Naive thymus-derived CD8-positive, alpha-beta T cell (primary cell): ENCODE results near the gene CCDC112. TPM values are rescaled to one million over a fixed set of nuclear protein-coding genes. Genes with fewer than 3 reads are reported as not detected.
A peak's percentile ranks its signal among the peaks of the same experiment; 100 is the strongest.

Experiments
- ATAC-seq, 2 donors: fragments of 150-1000 bp; cut with Tn5 transposase in 1 of 2; sonication (Bioruptor Pico), chemical (Tn5 transposase) in 1 of 2; 1 replicate in 1 of 2; 2 replicates in 1 of 2; pipeline ENCODE4 v1.10.0; 2021; ENCODE audit warnings: mild to moderate bottlenecking in 2 of 2, moderate library complexity in 2 of 2
- POLR2A ChIA-PET: fragments of 350-600 bp; sonication (Branson Sonifier 250); formaldehyde crosslinking; loops from one replicate; lab custom pipeline; 2021; ENCODE audit warnings: antibody characterized with exemption; lab: Charles Lee
- DNase-seq, 10 donors: peaks; one replicate each; pipeline versions ENCODE4 v3.0.0 to v3.0.0-alpha.2; 2020 to 2022
- H3K27ac Mint-ChIP-seq, 10 donors: one replicate each; pipeline ENCODE4 v1.8.0; 2020 to 2022; ENCODE audit warnings: mild to moderate bottlenecking in 10 of 10, mixed read lengths in 10 of 10, moderate library complexity in 4 of 10, inconsistent platforms in 1 of 10
- H3K27me3 Mint-ChIP-seq, 5 donors: one replicate each; pipeline ENCODE4 v1.8.0; 2021 to 2022; ENCODE audit warnings: mixed read lengths in 5 of 5
- H3K36me3 Mint-ChIP-seq, 3 donors: one replicate each; pipeline ENCODE4 v1.8.0; 2020 to 2022; ENCODE audit warnings: mixed read lengths in 3 of 3, mild to moderate bottlenecking in 2 of 3, inconsistent platforms in 1 of 3
- H3K4me1 Mint-ChIP-seq, 4 donors: one replicate each; pipeline ENCODE4 v1.8.0; 2021 to 2022; ENCODE audit warnings: mixed read lengths in 4 of 4
- H3K4me3 Mint-ChIP-seq, 10 donors: one replicate each; pipeline ENCODE4 v1.8.0; 2020 to 2022; ENCODE audit warnings: mild to moderate bottlenecking in 10 of 10, mixed read lengths in 10 of 10, moderate library complexity in 6 of 10, inconsistent platforms in 1 of 10
- H3K9me3 Mint-ChIP-seq, 9 donors: one replicate each; pipeline ENCODE4 v1.8.0; 2020 to 2022; ENCODE audit warnings: mixed read lengths in 9 of 9, mild to moderate bottlenecking in 3 of 9, inconsistent platforms in 1 of 9, moderate library complexity in 1 of 9
- polyA plus RNA-seq, 3 donors: library from polyadenylated mRNA; unstranded; fragments of 300-500 nt; fragmentation: Illumina TruSeq; gene quantifications; one replicate each; pipeline ENCODE4 v1.2.3, GENCODE V29; 2021
- total RNA-seq, 8 experiments: library from RNA in 2 of 8; stranded (reverse) in 2 of 8; gene quantifications; one replicate each; pipeline ENCODE4 v1.2.3 and lab custom pipeline; 2021 to 2026

The CCDC112 gene
- total and polyA plus RNA-seq, 5 experiments from 2014 or later: 2.8 to 7.5 (median 4.5) TPM

GRCh38 chr5:115313052-115313451 is 16.6 kb upstream of the CCDC112 start:
- POLR2A ChIA-PET: no interaction called here
- Mint-ChIP-seq H3K27ac (no peak overlapping the region), H3K9me3 (no peaks in the 10 kb centered on the region), H3K36me3 (no peaks in the 10 kb centered on the region), H3K27me3 (peaks cover 7 to 46% (median 17%) of the 10 kb centered on the region in 5 donors), H3K4me3 (no peak overlapping the region), H3K4me1 (no peaks in the 10 kb centered on the region)
- ATAC-seq: peak in 1 of 2 donors; percentile 20
- no peak for DNase-seq

- ATAC-seq: peak; percentile 33 to 55
- Mint-ChIP-seq H3K27me3 (peaks cover 16 to 36% (median 19%) of the 10 kb centered on the region in 5 donors), H3K27ac (no peak overlapping the region), H3K4me3 (no peak overlapping the region), H3K4me1 (no peaks in the 10 kb centered on the region), H3K9me3 (no peaks in the 10 kb centered on the region), H3K36me3 (no peaks in the 10 kb centered on the region)
- DNase-seq: peak in 3 of 10 donors; percentile 52 to 59 (median 56)
- POLR2A ChIA-PET: no interaction called here
These were observed 13.4 kb upstream of the CCDC112 start for GRCh38 chr5:115309751-115310370.

DNA sequence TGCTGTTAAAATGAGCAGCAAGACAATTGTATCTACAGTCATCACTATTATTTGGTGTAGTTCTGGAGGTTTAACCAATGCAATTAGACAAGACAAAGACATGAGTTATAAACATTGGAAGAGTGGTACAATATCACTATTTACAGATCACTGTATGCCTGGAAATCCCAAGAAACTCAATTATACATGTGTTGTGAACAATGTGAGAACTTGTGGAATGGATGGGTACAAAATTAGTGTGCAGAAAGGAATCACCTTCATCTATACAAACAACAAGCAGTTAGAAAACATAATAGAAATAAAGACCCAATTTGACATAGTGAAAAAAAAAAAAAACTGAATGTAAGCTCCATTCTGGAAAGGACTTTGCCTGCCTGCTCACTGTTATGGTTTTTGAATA is 12.4 kb upstream of the CCDC112 start:
- Mint-ChIP-seq H3K4me1 (no peaks in the 10 kb centered on the region), H3K4me3 (no peak overlapping the region), H3K36me3 (no peaks in the 10 kb centered on the region), H3K9me3 (no peaks in the 10 kb centered on the region), H3K27me3 (peaks cover 16 to 41% (median 22%) of the 10 kb centered on the region in 5 donors), H3K27ac (no peak overlapping the region)
- no peak for DNase-seq
- POLR2A ChIA-PET: no interaction called here
- ATAC-seq: no peak

DNA sequence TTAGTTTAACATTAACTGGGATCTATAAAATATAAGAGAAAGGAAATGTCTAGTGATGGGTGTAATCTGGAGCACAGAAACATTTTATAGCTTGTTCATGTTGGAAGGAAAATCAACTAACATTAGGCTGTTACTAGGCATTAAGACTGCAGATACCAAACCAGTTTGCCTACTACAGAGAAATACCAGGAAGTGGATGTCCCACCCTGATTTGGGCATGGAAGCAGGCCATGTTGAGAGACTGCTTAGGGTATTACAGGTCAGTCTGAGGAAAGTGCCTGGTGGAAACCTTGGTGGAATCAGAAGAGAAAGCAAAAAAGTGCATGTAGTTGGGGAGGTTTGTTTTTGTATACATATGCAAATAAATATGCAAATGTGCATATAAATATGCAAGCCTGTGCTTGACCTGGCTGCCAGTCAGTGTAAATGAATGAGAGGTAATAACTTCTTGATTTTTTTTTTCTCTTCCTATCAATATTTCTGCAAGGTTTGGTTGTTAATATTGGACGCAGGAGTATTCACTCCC is 9.6 kb upstream of the CCDC112 start:
- Mint-ChIP-seq H3K4me1 (no peaks in the 10 kb centered on the region), H3K27ac (no peak overlapping the region), H3K27me3 (peaks cover 13 to 43% (median 29%) of the 10 kb centered on the region in 5 donors), H3K36me3 (no peaks in the 10 kb centered on the region), H3K9me3 (no peaks in the 10 kb centered on the region), H3K4me3 (no peak overlapping the region)
- ATAC-seq: no peak
- DNase-seq: no peak
- POLR2A ChIA-PET: no interaction called here

- Mint-ChIP-seq H3K9me3 (no peaks in the 10 kb centered on the region), H3K27ac (no peak overlapping the region), H3K36me3 (no peaks in the 10 kb centered on the region), H3K27me3 (peaks cover 12 to 38% (median 26%) of the 10 kb centered on the region in 5 donors), H3K4me1 (no peaks in the 10 kb centered on the region), H3K4me3 (no peak overlapping the region)
- POLR2A ChIA-PET: no interaction called here
- ATAC-seq: no peak
- no peak for DNase-seq
These were observed 8.0 kb upstream of the CCDC112 start for GRCh38 chr5:115304496-115304895.

DNA sequence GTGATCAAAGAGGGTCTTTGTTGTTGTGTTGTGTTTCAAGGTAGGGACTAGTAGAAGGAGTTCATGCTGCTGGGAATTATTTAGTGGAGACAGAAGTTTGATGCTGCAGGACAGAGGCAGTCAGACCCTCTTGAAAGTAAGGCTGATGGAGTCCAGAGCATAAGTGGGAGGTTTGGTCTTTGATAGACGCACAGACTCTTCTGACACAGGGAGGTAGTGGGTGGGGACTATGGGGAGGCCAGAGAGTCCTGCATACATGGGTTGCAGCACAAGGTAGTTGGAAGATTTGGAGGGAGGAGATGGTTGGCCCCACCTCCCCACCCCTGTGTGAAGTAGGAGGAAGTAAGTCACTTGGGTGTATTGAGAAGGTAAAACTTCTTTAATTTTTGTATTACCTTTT is 2.4 kb upstream of the CCDC112 start:
- Mint-ChIP-seq H3K4me1 (peaks cover 3 to 27% (median 12%) of the 10 kb centered on the region in 4 donors), H3K27ac (peak overlapping the region in 1 of 10 donors; percentile 2), H3K27me3 (peaks cover 2 to 17% (median 6%) of the 10 kb centered on the region in 5 donors), H3K9me3 (no peaks in the 10 kb centered on the region), H3K4me3 (peak overlapping the region in 1 of 10 donors; percentile 15), H3K36me3 (no peaks in the 10 kb centered on the region)
- POLR2A ChIA-PET: no interaction called here
- ATAC-seq (no peak), DNase-seq (no peak)

DNA sequence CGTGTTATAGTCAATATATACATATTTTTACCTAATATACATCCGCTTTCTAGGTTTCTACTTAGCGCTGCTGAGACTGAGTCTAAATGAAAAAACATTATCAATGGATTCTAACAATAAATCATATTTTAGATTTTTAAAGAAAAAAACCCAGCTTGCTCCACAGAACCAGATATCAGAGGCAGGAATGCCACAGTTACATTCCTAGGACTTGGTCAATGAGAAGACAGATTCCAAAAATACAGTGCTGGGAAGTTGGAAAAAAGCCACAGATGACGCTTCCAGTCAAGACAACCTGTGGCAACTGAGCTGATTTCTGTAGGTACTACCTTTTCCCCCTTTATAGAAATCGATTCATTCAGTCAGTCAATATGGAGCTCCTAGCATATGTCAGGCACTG is 577 bp upstream of the CCDC112 start:
- H3K4me3 Mint-ChIP-seq: peak overlapping the region in 9 of 10 donors; percentile 28 to 95 (median 51)
- peaks cover 0 to 9% (median 0%) of the 10 kb centered on the region in 5 donors for H3K27me3 Mint-ChIP-seq
- POLR2A ChIA-PET: interaction anchor here (1.2 to 1.6 kb wide), 2 partner anchors 544 to 788 kb away, joined by 4 to 5 read pairs; partner anchors contain the start of genes AP3S1, ATG12 and COMMD10

GRCh38 chr5:115295777-115296123 is 704 bp downstream of the CCDC112 start:
- POLR2A ChIA-PET: interaction anchor here (1.2 to 2.9 kb wide), 4 partner anchors 33 to 789 kb away, joined by 4 to 13 read pairs (median 8); partner anchors contain the start of genes AP3S1, ATG12, COMMD10 and FEM1C
- Mint-ChIP-seq H3K4me1 (peaks cover 3 to 27% (median 12%) of the 10 kb centered on the region in 4 donors), H3K27ac (peak overlapping the region; percentile 38 to 93 (median 54)), H3K27me3 (peaks cover 0 to 8% (median 0%) of the 10 kb centered on the region in 5 donors), H3K9me3 (peaks cover 0 to 17% (median 7%) of the 10 kb centered on the region in 9 donors), H3K36me3 (peaks cover 0 to 17% (median 11%) of the 10 kb centered on the region in 3 donors), H3K4me3 (peak overlapping the region; percentile 70 to 95 (median 89))
- DNase-seq (no peak), ATAC-seq (no peak)

More for the DNA sequence above, 577 bp upstream of the CCDC112 start:
- peaks cover 0 to 11% (median 3%) of the 10 kb centered on the region in 9 donors for H3K9me3 Mint-ChIP-seq
- ATAC-seq: no peak
- H3K4me1 Mint-ChIP-seq: peaks cover 3 to 27% (median 12%) of the 10 kb centered on the region in 4 donors
- DNase-seq: no peak
- no peak overlapping the region for H3K27ac Mint-ChIP-seq
- H3K36me3 Mint-ChIP-seq: peaks cover 0 to 11% (median 5%) of the 10 kb centered on the region in 3 donors

- Mint-ChIP-seq H3K27ac (no peak overlapping the region), H3K4me1 (peaks cover 3 to 27% (median 12%) of the 10 kb centered on the region in 4 donors), H3K36me3 (peaks cover 0 to 17% (median 11%) of the 10 kb centered on the region in 3 donors), H3K27me3 (peaks cover 0 to 5% (median 0%) of the 10 kb centered on the region in 5 donors), H3K4me3 (no peak overlapping the region), H3K9me3 (peaks cover 0 to 17% (median 7%) of the 10 kb centered on the region in 9 donors)
- POLR2A ChIA-PET: no interaction called here
- no peak for DNase-seq
- no peak for ATAC-seq
These were observed 5.1 kb downstream of the CCDC112 start for GRCh38 chr5:115291397-115291796.

DNA sequence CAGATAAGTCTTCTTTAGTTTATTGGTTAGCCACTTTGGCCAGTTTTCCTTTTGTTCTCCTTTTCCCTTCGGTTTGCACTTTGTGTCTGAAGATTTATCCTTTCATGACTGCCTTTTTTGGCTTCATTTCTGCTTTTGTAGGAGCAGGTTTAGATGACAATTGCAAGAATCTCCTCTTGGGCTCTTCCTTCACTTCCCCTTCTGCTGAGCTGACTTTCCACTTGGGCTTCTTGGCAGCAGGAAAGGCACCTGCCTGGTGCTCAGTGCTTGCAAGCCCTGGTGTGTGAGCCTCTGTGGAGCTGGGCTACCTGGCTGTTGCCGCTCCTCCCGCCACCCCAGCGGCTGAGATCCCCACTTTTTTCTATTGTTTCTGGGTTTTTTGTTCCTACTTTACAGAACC is 7.3 kb downstream of the CCDC112 start:
- peak overlapping the region in 1 of 10 donors; percentile 31 for H3K27ac Mint-ChIP-seq
- peaks cover 0 to 7% (median 4%) of the 10 kb centered on the region in 4 donors for H3K4me1 Mint-ChIP-seq
- POLR2A ChIA-PET: no interaction called here
- H3K36me3 Mint-ChIP-seq: peaks cover 4 to 17% (median 11%) of the 10 kb centered on the region in 3 donors
- peaks cover 0 to 5% (median 0%) of the 10 kb centered on the region in 5 donors for H3K27me3 Mint-ChIP-seq
- ATAC-seq (no peak), DNase-seq (no peak)
- no peak overlapping the region for H3K4me3 Mint-ChIP-seq
- H3K9me3 Mint-ChIP-seq: peaks cover 0 to 17% (median 7%) of the 10 kb centered on the region in 9 donors

DNA sequence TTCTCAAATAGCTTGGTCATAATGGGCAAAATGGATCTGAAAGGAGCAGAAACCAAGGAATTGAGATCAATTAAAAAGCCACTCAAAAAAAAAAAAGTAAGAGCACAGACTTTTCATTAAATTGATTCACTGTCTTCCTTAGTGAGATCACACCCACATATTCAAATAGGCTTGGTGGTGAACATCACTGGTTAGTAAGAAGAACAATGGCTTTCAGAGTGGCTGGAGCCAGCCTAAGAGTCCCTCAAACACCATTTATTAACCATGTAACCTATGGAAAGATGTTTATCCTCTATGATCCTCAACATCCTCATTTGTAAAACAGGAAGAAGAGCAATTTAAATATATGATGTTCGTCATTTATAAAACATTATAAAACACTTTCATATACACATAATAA is 12.4 kb downstream of the CCDC112 start:
- Mint-ChIP-seq H3K4me1 (peaks cover 0 to 6% (median under 1%) of the 10 kb centered on the region in 4 donors), H3K27ac (no peak overlapping the region), H3K9me3 (no peaks in the 10 kb centered on the region)

DNA sequence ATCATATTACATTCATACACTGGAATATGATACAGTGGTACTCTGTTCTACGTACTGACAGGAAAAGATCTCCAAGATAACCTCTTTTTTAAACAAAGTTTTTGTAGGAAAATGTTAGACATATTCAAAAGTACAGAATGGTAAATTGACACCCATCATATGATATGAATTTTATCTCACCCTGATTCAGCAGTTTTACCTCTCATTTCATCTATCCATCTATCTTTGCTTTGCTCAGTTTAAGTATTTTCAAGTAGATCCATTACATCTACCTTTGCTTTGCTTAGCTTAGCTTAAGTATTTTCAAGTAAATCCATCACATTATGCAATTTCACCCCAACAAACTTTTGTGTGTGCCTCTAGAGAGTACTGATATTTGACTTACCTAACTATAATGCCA is 14.3 kb downstream of the CCDC112 start:
- Mint-ChIP-seq H3K27me3 (no peaks in the 10 kb centered on the region), H3K4me3 (no peak overlapping the region), H3K36me3 (peaks cover 0 to 5% (median 0%) of the 10 kb centered on the region in 3 donors), H3K4me1 (peaks cover 0 to 6% (median 0%) of the 10 kb centered on the region in 4 donors), H3K9me3 (no peaks in the 10 kb centered on the region), H3K27ac (no peak overlapping the region)
- POLR2A ChIA-PET: no interaction called here
- no peak for DNase-seq
- ATAC-seq: no peak

More for the DNA sequence above, 12.4 kb downstream of the CCDC112 start:
- no peaks in the 10 kb centered on the region for H3K27me3 Mint-ChIP-seq
- no peak overlapping the region for H3K4me3 Mint-ChIP-seq
- ATAC-seq (no peak), DNase-seq (no peak)
- POLR2A ChIA-PET: no interaction called here
- H3K36me3 Mint-ChIP-seq: peaks cover 0 to 5% (median 0%) of the 10 kb centered on the region in 3 donors

DNA sequence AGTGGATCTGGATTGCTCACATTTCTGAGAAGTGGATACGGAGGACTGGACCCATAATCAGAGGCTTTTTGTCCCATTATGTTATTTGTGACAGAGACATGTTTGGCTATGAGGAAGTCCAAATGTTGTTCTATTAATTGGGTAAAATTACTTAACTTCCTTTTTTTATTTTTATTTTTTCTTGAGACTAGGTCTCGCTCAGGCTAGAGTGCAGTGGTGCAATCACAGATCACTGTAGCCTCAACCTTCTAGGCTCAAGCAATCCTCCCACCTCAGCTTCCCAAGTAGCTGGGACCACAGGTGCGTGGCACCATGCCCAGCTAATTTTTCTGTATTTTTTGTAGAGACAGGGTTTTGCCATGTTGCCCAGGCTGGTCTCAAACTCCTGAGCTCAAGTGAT is 21.9 kb downstream of the CCDC112 start:
- POLR2A ChIA-PET: no interaction called here
- ATAC-seq (no peak), DNase-seq (no peak)
- no peaks in the 10 kb centered on the region for H3K9me3 Mint-ChIP-seq
- H3K4me1 Mint-ChIP-seq: peaks cover 0 to 27% (median 0%) of the 10 kb centered on the region in 4 donors
- H3K27ac Mint-ChIP-seq: peak overlapping the region in 1 of 10 donors; percentile 14
- H3K4me3 Mint-ChIP-seq: no peak overlapping the region
- peaks cover 7 to 39% (median 25%) of the 10 kb centered on the region in 3 donors for H3K36me3 Mint-ChIP-seq
- H3K27me3 Mint-ChIP-seq: no peaks in the 10 kb centered on the region
